Hindlimb muscle (tissue), 1 donor: Measurements from ENCODE around the gene TRPV5. TPM values are rescaled to one million over a fixed set of nuclear protein-coding genes. Genes with fewer than 3 reads are reported as not detected.

ENCODE experiments used
- DNase-seq: peaks from one replicate; pipeline ENCODE4 v3.0.0-alpha.2; 2013
- polyA plus RNA-seq: library from polyadenylated mRNA; unstranded; fragments of 120-200 nt; gene quantifications from one replicate; pipeline ENCODE4 v1.2.1, GENCODE V29; 2013; ENCODE audit not compliant: insufficient read length

The TRPV5 gene
- polyA plus RNA-seq, 1 donor, result 0.09 TPM

DNA sequence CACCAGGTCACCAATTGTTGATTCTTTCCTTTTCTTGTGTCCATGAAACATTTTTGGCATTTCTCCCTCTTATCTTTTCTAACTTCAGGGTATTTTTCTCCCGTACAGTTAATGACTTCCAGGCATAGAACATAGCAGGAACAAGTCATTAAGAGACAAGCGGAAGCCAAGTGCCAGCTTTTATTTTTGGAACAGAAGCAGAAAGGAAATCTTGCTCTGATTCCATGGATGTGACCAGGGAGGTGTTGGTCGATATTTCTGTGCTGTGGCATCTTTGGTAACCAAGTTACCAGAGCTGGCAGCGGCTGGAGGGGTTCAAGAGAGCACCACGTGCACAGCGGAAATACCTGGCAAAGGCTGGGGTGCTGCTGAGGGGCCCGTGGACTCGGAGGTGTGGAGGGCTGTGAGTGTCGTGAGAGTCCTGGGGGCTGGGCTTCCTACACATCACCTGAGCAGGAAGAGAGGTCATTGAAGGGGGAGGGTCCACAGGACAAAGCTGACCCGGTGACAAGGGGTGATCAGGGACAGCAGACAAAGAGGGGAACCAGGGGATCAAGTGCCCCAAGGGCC is 7.5 kb upstream of the TRPV5 start:
- DNase-seq, result no peak

DNA sequence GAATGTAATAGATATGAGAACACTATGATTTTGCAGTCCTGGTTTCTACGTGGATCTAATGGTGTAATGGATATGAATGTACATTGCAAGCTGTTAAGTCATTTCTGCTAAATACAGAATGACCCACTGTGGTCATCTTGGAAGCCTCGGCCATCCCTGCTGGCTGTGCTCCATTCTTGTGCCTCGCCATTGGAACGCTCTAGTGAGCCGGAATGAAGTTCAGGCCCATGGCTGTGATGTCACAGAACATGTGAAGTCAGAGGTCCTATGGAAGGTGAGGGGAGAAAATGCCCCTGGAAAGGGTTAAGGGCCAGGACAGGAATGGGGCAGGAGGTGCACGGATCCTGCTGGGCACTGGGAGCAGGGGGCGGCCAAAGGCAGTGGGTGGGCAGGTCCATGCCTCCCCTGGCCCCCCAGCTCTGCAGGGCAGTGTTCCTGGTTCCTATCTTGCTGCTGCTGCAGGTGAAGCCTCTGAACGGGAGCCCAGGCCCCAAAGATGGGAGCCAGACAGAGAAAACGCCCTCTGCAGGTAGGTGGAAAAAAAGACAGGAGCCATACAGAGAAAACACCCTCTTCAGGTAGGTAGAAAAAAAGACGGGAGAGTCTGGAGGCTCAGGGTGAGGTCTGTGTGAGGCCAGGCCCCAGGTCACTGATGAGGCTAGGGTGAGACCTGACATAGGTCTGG is 5.8 kb upstream of the TRPV5 start, which contains the start of gene LLCFC1:
Gene LLCFC1 (plus strand): TSS at position 259 of the 685 bp plus-strand sequence. CDS start 138 bp downstream, at position 397.
- DNase-seq, result no peak

GRCh38 chr7:142938611-142939010 is 5.1 kb upstream of the TRPV5 start:
- no peak for DNase-seq

GRCh38 chr7:142935941-142936565 is 2.5 kb upstream of the TRPV5 start:
- no peak for DNase-seq

DNA sequence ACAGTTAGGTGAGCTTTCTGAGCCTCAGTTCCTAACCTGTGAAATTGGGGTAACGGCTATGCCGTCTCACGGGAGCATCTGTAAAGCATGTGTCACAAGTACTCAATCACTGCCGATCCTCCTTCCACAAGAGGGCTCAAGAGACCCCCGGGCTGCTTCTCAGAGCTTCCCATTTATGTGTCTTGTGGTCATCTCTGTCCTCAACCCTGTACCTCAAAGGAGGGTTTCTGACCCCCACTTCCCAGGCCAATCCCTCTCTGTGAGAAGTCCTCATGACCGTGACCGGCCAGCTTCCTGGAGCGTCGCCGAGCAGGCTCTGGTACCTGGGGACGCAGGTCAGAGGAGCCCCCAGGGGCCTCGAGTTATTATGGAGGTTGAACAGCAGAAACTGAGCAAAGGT is 510 bp upstream of the TRPV5 start:
- no peak for DNase-seq

GRCh38 chr7:142933092-142933475 is 462 bp downstream of the TRPV5 start:
- DNase-seq, result no peak

DNA sequence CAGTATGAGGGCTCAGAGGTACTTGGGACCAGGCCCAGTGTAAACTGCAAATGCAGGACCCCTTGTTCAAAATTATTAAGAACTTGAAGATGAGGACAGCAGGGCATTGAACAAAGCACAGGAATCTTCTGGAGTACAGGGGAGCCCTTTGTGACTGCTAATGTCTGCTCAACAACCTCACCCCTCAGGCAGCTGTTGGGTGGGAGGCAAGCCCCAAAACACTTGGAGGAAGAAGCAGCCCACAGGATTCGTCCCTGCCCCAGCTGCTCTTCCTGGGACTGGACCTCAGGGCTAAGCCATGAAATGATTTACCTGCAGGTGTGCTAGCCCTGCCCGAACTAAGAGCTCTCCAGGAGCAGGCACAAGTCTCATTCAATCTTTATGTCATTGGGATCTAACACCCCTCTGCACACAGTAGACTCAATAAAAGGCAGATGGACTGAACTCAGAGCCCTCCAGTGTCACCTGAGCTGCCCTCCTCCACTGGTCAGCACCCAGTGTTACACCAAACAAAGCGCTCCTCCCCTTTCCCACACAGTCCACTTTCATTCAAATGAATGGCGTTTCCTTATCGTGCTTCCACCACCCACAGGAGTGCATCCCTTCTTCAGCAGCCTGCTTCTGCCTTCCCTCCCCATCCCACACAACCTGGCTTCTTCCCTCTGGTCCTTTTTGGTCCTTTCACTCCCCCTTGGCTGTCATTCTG is 1.0 kb downstream of the TRPV5 start:
- DNase-seq, result no peak

GRCh38 chr7:142930126-142930730 is 3.3 kb downstream of the TRPV5 start:
- no peak for DNase-seq

GRCh38 chr7:142927949-142928348 is 5.6 kb downstream of the TRPV5 start:
- DNase-seq, result no peak

DNA sequence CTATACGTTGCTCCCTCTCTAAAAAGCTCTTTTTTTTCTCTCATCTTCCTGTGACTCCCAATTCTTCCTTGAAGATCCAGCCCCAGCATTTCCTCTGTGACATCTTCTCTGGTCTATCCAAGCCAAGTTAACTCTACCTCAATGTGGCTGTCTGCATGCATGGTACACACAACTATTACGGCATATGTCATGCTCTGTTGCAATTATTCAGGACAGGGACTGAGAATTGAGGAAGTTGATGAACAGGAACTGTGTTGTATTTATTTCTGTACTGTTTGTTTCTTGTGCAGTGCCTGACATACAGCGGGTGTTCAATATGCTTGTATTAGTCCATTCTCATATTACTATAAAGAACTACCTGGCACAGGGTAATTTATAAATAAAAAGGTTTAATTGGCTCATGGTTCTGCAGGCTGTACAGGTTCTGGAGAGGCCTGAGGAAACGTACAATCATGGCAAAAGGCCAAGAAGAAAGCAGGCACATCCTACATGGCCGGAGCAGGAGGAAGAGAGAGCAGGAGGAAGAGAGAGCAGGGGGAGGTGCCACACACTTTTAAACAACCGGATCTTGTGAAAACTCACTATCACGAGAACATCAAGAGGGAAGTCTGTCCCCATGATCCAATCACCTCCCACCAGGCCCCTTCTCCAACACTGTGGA is 6.3 kb downstream of the TRPV5 start:
- no peak for DNase-seq

DNA sequence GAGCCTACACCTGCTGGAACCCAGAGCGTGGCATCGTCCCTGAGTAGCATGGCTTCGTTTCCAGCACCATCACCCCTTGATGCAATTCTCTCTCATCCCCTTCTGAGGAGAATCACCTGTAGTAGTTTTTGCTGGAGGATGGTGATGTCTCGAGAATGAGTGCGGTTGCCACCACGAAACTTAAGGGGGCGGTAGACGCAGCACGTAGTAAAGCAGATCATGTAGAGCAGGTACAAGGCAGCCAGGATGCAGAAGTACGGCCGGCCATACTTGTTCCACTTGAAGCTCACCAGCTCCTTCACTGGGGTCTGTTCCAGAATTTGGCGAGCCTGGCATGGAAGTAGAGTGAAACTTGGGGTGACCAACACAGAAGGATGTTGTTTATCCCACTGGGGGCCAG is 8.1 kb downstream of the TRPV5 start:
- DNase-seq, result no peak

DNA sequence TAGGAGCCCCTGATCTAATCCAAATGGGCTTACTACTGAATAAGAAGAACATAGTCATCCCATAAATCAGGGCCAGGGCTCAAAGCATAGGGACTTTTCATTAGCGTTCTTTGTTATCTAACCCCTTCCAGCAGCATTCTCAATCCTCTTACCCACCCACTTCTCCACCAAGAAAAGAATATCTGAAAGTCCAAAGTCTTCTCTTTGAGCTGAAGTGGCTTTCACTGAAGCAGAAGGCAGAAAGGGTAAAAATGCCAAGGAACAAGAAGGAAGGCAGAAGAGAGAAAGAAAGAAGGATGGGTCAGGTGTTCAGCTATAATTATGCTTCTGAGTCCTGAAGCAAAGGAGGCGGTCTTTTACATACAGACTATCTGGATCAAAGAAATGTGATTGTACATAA is 10.2 kb downstream of the TRPV5 start:
- DNase-seq, result no peak

DNA sequence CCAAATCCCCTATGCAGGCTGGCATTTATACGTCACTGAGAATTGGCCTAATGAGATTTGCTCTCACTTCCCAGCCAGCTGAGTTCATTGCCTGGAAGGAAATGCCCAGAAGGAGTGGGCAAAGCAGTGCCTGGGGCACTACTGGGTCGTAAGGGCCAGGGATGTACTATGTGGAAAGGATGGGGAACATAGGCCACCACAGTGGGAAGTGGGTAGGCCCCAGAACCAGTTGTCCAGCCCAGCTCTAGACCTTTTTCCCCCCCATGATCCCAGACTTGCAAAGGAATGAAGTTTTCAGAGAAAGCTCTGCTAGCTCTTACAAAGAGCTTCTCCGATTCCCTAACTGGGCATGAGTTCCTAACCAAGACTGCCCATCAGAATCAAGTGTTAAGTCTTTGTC is 13.9 kb downstream of the TRPV5 start:
- DNase-seq, result no peak

DNA sequence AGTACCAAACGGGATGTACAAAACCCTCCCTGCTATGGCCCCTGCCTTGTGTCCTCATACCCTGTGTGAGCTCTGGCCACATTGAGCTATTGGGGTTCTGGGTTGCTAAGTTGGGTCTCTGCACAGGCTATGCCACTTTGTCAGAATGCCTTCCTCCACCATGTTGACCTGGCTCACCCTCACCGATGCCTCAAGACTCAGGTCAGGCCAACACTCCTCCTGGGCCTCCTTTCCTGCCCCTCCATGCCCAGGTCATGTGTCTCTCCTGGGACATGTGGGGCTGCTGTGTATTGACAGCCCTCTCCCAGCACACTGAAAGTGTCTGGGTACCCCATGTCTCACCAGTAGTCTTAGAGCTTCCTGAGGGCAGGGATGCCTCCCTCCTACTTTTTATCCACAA is 14.6 kb downstream of the TRPV5 start:
- DNase-seq, result no peak

- no peak for DNase-seq
Measured at GRCh38 chr7:142917447-142917846, 16.1 kb downstream of the TRPV5 start.

DNA sequence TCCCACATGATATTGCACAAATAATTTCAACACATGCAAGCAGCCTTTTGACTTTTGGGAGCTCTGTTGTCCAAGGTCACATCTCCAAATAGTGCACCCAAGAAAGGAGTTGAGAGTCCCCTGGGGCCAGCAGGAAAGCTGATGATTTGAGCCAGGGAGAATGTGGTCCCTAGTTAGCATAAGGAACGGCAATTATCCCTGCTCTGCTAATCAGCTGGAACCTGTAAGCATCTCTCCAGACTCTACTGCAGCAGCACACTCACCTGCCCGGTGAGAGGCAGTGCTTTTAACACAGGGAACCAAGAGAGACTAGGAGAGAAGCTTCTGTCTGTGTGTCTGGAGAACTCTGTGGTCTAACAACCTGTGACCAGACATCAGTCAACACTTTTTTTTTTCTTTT is 17.0 kb downstream of the TRPV5 start:
- no peak for DNase-seq

- no peak for DNase-seq
Measured at GRCh38 chr7:142915315-142915714, 18.2 kb downstream of the TRPV5 start.

DNA sequence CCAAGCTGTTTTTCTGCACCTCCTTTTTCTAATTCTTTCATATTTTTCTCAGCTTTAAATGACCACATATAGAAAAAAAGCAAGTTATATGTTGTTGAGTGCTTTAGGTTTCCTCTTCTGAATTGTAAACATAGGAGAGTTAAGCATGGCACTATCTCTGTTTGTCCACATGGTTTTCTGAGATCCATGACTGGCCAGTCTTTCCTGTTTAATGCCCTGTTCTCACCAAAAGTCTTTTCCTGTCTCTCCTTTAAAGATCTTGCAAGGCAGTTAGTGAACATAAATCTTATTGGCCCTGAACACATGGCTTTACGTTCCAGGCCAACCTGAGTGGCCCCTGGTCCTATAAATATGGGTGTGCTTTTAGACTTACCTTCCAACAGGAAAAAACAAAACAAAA is 19.4 kb downstream of the TRPV5 start:
- no peak for DNase-seq

DNA sequence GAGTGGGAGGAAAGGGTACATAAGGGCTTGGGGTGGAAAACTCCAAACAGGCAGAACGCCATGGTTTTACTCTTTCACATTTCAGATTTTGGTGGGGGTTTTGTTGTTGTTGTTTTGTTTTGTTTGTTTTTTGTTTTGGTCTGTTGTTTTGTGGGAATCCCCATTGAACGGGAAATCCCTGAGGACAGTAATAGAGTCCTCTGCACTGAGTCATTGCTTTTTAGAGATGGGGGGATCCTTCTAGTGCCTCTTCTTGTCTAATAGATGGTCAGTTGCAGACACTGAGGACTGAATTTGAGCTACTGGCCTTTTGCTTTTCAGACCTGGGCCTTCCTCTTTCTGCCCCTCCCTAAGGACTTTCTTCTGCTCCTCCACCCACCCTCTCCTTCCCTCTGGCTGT is 20.0 kb downstream of the TRPV5 start:
- DNase-seq, result no peak

- no peak for DNase-seq
Measured at GRCh38 chr7:142913051-142913450, 20.5 kb downstream of the TRPV5 start.

DNA sequence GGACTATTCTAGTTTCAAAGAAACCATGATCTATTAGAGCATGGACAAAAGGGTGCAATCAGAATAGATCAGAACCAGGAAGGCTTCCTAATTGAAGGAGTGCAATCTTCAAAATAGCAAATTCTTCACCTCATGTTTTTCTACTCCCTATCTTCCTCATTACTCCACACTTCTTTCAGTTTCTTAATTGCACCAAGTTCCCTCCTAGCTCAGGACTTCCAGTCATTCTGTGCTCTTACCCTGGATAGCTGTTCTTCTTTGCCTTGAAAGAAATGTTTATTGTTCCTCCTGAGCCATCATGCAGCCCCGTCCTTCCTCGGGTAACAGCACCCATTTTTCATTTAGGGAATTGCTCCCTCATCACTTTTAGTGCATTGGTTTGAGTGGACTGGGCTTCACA is 23.1 kb downstream of the TRPV5 start:
- DNase-seq, result no peak

- DNase-seq, result no peak
Measured at GRCh38 chr7:142910031-142910433, 23.5 kb downstream of the TRPV5 start.
